GM11168 (cell line): ENCODE data around the gene ACOT6.
"Not testable (repeated sequence)": the region's sequence is repeated elsewhere in the genome, so short reads cannot be mapped to it uniquely, and the experiment has no call there.

Source experiments
- in situ Hi-C: fragments of 300-500 bp; cut with MboI; formaldehyde crosslinking; loops from one replicate; pipeline ENCODE4 v1.12.0; 2022; ENCODE audit warnings: low sequenced_read_pairs; ENCODE audit not compliant: unreplicated experiment

The ACOT6 gene

GRCh38 chr14:73637830-73638229 is 25.5 kb downstream of the ACOT6 start:
- in situ Hi-C loops: no loop called here

- in situ Hi-C loops: no loop called here
These were observed 28.6 kb downstream of the ACOT6 start for GRCh38 chr14:73640796-73641365.

- in situ Hi-C loops: no loop called here
These were observed 32.4 kb downstream of the ACOT6 start, which contains the start of gene DNAL1 for GRCh38 chr14:73644531-73645247. Gene DNAL1 (plus strand): TSS chr14:73644986. CDS start chr14:73645040, 54 bp downstream.

- in situ Hi-C loops: no loop called here
These were observed 32.9 kb downstream of the ACOT6 start for GRCh38 chr14:73645248-73645610.

- in situ Hi-C loops: no loop called here
These were observed 38.7 kb downstream of the ACOT6 start for GRCh38 chr14:73651005-73651404.

GRCh38 chr14:73655851-73656250 is 43.5 kb downstream of the ACOT6 start:
- in situ Hi-C loops: no loop called here

GRCh38 chr14:73659202-73659601 is 46.9 kb downstream of the ACOT6 start:
- in situ Hi-C loops: not testable (repeated sequence)

- in situ Hi-C loops: no loop called here
These were observed 48.2 kb downstream of the ACOT6 start for GRCh38 chr14:73660511-73660910.

- in situ Hi-C loops: no loop called here
These were observed 49.6 kb downstream of the ACOT6 start for GRCh38 chr14:73661872-73662271.

GRCh38 chr14:73662487-73662943 is 50.2 kb downstream of the ACOT6 start:
- in situ Hi-C loops: no loop called here

GRCh38 chr14:73663548-73664212 is 51.4 kb downstream of the ACOT6 start:
- in situ Hi-C loops: no loop called here

- in situ Hi-C loops: no loop called here
These were observed 52.8 kb downstream of the ACOT6 start for GRCh38 chr14:73665130-73665529.

GRCh38 chr14:73666583-73666982 is 54.3 kb downstream of the ACOT6 start:
- in situ Hi-C loops: no loop called here

GRCh38 chr14:73667854-73668253 is 55.5 kb downstream of the ACOT6 start:
- in situ Hi-C loops: no loop called here
